ENCODE measurements around the gene DPM2.
A peak's percentile ranks its signal among the peaks of the same experiment; 100 is the strongest.

Gene DPM2

GRCh38 chr9:127934248-127934647, 3.4 kb downstream of the DPM2 start:
- DNase-seq, result no peak

- peak; percentile 29 to 38 for DNase-seq
Measured at GRCh38 chr9:127931092-127931881, 6.4 kb downstream of the DPM2 start.

GRCh38 chr9:127930231-127931091, 7.2 kb downstream of the DPM2 start, which contains the start of gene PIP5KL1:
TSS of gene PIP5KL1 (minus strand) at chr9:127930777. CDS start at chr9:127930752, 25 bp downstream.
- DNase-seq, result peak; percentile 63 to 74

- no peak for DNase-seq
Measured at GRCh38 chr9:127929625-127929979, 8.1 kb downstream of the DPM2 start.

- no peak for DNase-seq
Measured at GRCh38 chr9:127928676-127929624, 8.7 kb downstream of the DPM2 start.

GRCh38 chr9:127927988-127928675, 9.5 kb downstream of the DPM2 start:
- DNase-seq, result no peak

GRCh38 chr9:127927201-127927987, 10.3 kb downstream of the DPM2 start:
- DNase-seq, result peak; percentile 83 to 87

- no peak for DNase-seq
Measured at GRCh38 chr9:127926906-127927200, 10.8 kb downstream of the DPM2 start.

GRCh38 chr9:127925959-127926905, 11.4 kb downstream of the DPM2 start:
- DNase-seq, result no peak

- DNase-seq, result no peak
Measured at GRCh38 chr9:127924736-127925444, 12.8 kb downstream of the DPM2 start.

- no peak for DNase-seq
Measured at GRCh38 chr9:127923771-127924170, 13.9 kb downstream of the DPM2 start.

- DNase-seq, result no peak
Measured at GRCh38 chr9:127923046-127923445, 14.6 kb downstream of the DPM2 start.

- DNase-seq, result peak; percentile 72 to 84
Measured at GRCh38 chr9:127921557-127922120, 16.0 kb downstream of the DPM2 start.

GRCh38 chr9:127920794-127921193, 16.9 kb downstream of the DPM2 start:
- DNase-seq, result no peak

GRCh38 chr9:127919253-127919815, 18.3 kb downstream of the DPM2 start:
- peak in 1 of 2 donors; percentile 74 for DNase-seq

GRCh38 chr9:127918183-127919107, 19.2 kb downstream of the DPM2 start:
- no peak for DNase-seq

GRCh38 chr9:127917603-127918002, 20.1 kb downstream of the DPM2 start:
- peak in 1 of 2 donors; percentile 72 for DNase-seq

Data from CD4-positive, alpha-beta T cell treated with Interferon alpha-2 for 1 hour (primary cell).